Measurements from ENCODE around the gene MAP2K3. TPM values are rescaled to one million over a fixed set of nuclear protein-coding genes. Genes with fewer than 3 reads are reported as not detected.
A peak's percentile ranks its signal among the peaks of the same experiment; 100 is the strongest.

MAP2K3 gene
- total and polyA plus RNA-seq, 12 donors, result 6.4 to 64.8 (median 32.2) TPM

DNA sequence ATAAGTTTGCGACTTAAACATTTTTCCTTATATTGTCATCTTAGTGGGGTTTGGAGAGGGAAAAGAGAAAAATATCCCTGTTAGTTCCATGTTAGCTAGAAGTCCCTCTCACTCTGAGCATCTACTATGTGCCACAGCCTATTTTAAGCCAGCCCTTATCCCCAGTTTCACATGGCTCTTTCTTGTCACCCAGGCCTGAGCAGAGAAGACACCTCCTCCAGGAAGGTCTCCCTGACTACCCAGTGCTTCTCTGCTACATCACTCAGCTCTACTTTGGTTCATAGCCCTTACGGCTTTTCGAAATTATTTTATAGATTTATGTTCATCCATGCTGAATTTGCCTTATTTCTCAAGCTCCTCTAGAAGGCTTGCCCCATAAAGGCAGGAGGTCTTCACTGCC is 7.2 kb upstream of the MAP2K3 start:
- no peak for TF ChIP-seq POLR2A (IDR thresholded peaks at IDR 0.05)
- intact Hi-C loops (cut with DNase I), result loop anchor here in 1 of 2 donors (5.0 kb wide), 1 partner anchor 235 kb away; no protein-coding TSS in a partner anchor
- Histone ChIP-seq H3K36me3 (replicated peaks in 1 of 2) (no peaks in the 10 kb centered on the region), H3K4me3 (no peak overlapping the region), H3K4me1 (replicated peaks in 1 of 2) (peaks cover 0 to 16% of the 10 kb centered on the region in 2 donors), H3K9me3 (replicated peaks in 1 of 3) (no peaks in the 10 kb centered on the region), H3K27ac (no peak overlapping the region), H3K27me3 (no peaks in the 10 kb centered on the region)
- DNase-seq, result no peak
- 88 to 94% (median 91%) methylated on average over 3 of the region's 3 CpGs for WGBS, 4 donors

DNA sequence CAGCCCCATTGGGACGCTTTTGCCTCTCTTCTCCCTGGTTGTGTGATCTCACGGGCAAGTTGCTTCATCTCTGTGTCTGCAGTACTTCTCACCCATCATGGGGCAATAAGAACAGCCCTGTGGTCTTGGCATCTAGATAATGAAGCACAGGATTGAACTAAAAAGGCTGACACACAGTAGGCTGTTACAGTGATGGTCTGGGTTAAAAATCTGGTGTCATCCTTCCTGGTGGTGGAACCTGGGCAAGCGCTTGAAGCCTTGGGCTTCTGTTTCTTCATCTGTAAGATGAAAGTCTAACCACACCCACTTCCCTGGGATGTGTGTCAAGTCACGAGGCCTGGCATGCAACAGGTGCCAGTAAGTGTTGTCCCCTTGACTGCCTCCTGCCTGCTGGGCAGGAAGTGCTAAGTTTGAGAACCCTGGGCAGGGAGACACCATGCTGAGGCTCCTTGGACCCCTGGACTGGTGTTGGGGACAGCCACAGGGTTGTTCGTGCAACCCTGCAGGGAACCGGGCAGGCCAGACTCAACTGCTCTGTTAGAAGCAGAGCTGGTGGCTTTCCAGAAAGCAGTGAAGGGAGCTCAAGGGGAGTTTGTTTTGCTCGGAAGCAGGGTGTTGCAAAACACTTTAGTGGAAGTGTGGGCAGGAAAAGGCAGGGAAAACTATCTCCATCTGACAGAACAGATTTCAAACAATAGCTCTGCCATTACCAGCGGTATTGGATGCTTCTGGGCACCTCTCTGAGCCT is 5.9 kb upstream of the MAP2K3 start:
- Histone ChIP-seq H3K4me1 (replicated peaks in 1 of 2) (peaks cover 0 to 24% of the 10 kb centered on the region in 2 donors), H3K4me3 (no peak overlapping the region), H3K9me3 (replicated peaks in 1 of 3) (no peaks in the 10 kb centered on the region), H3K36me3 (replicated peaks in 1 of 2) (no peaks in the 10 kb centered on the region), H3K27me3 (no peaks in the 10 kb centered on the region), H3K27ac (no peak overlapping the region)
- peak in 1 of 7 donors; percentile 29 for DNase-seq
- 62 to 78% (median 67%) methylated on average over 5 to 8 of the region's 8 CpGs for WGBS, 4 donors
- intact Hi-C loops (cut with DNase I), result loop anchor here in 1 of 2 donors (5.0 kb wide), 1 partner anchor 234 kb away; no protein-coding TSS in a partner anchor
- TF ChIP-seq, protein P1, sequence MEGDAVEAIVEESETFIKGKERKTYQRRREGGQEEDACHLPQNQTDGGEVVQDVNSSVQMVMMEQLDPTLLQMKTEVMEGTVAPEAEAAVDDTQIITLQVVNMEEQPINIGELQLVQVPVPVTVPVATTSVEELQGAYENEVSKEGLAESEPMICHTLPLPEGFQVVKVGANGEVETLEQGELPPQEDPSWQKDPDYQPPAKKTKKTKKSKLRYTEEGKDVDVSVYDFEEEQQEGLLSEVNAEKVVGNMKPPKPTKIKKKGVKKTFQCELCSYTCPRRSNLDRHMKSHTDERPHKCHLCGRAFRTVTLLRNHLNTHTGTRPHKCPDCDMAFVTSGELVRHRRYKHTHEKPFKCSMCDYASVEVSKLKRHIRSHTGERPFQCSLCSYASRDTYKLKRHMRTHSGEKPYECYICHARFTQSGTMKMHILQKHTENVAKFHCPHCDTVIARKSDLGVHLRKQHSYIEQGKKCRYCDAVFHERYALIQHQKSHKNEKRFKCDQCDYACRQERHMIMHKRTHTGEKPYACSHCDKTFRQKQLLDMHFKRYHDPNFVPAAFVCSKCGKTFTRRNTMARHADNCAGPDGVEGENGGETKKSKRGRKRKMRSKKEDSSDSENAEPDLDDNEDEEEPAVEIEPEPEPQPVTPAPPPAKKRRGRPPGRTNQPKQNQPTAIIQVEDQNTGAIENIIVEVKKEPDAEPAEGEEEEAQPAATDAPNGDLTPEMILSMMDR (IDR thresholded peaks at IDR 0.05), result no peak
- no peak for TF ChIP-seq POLR2A (IDR thresholded peaks at IDR 0.05)

DNA sequence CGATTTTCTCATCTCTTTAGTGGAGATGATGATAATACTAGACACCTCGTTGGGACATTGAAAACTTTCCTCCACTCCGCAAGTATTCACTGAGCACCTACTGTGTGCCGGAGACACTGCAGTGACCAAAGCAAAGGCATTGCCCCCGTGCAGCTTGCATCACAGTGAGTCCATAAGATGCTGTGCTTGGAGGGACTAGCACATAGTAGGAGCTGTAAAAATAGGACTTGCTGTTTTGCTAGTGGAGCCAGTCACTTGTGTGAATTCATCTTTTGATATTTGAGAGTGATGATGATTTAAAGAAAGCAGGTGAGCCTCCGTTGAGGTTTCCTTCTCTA is 5.3 kb upstream of the MAP2K3 start:
- H3K27ac ChIP-seq, result no peak overlapping the region
- H3K4me1 ChIP-seq (replicated peaks in 1 of 2), result peaks cover 0 to 29% of the 10 kb centered on the region in 2 donors
- intact Hi-C loops (cut with DNase I), result loop anchor here in 1 of 2 donors (5.0 kb wide), 1 partner anchor 233 kb away; no protein-coding TSS in a partner anchor
- H3K9me3 ChIP-seq (replicated peaks in 1 of 3), result no peaks in the 10 kb centered on the region
- H3K4me3 ChIP-seq, result no peak overlapping the region
- WGBS, 4 donors, result 57 to 75% (median 70%) methylated on average over 6 of the region's 6 CpGs
- H3K27me3 ChIP-seq, result no peaks in the 10 kb centered on the region
- no peak for DNase-seq
- H3K36me3 ChIP-seq (replicated peaks in 1 of 2), result no peaks in the 10 kb centered on the region
- TF ChIP-seq, protein P1 (IDR thresholded peaks at IDR 0.05), result no peak
- no peak for TF ChIP-seq POLR2A (IDR thresholded peaks at IDR 0.05)

DNA sequence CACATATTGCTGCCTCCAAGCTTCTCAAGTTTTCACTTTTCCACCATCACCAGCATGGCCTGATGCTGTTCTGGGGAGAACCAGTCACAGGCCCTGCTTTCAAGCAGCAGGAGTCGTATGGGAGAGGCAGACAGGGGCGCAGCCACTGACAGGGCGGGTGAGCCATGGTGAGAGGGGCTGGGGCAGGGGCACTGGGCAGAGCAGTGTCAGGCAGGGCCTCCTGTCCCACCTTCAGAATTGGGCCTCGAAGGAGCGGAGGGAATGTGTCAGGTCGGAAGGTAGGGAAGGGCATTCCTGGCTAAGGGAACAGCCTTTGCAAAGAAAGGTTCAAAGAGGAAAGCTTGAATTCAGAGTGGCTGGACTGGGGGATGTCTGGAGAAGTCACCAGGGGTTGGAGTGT is 4.9 kb upstream of the MAP2K3 start:
- Histone ChIP-seq H3K27me3 (no peaks in the 10 kb centered on the region), H3K4me3 (no peak overlapping the region), H3K4me1 (replicated peaks in 1 of 2) (peaks cover 0 to 29% of the 10 kb centered on the region in 2 donors), H3K36me3 (replicated peaks in 1 of 2) (no peaks in the 10 kb centered on the region), H3K9me3 (replicated peaks in 1 of 3) (no peaks in the 10 kb centered on the region), H3K27ac (no peak overlapping the region)
- WGBS, 4 donors, result 61 to 68% (median 67%) methylated on average over 6 of the region's 6 CpGs
- intact Hi-C loops (cut with DNase I), result loop anchor here in 1 of 2 donors (5.0 kb wide), 1 partner anchor 233 kb away; no protein-coding TSS in a partner anchor
- no peak for DNase-seq
- TF ChIP-seq, protein P1 (IDR thresholded peaks at IDR 0.05), result no peak
- TF ChIP-seq POLR2A (IDR thresholded peaks at IDR 0.05), result no peak

All from adrenal gland (tissue), 12 donors.